ENCODE measurements around the gene KCTD13.
"Not testable (repeated sequence)": the region's sequence is repeated elsewhere in the genome, so short reads cannot be mapped to it uniquely, and the experiment has no call there.

Gene KCTD13

GRCh38 chr16:29912087-29912486 lies 13.9 kb downstream of the KCTD13 start:
- no peak overlapping the region for H3K4me3 ChIP-seq (ENCODE audit: low read depth in 1 of 2, low read length in 1 of 2)
- H3K27me3 ChIP-seq, result no peaks in the 10 kb centered on the region
- no peaks in the 10 kb centered on the region for H3K4me1 ChIP-seq (ENCODE audit: control insufficient read depth in 1 of 2, insufficient read depth in 1 of 2, low read depth in 1 of 2, low read length in 1 of 2)
- no peak for TF ChIP-seq CTCF (IDR thresholded peaks at IDR 0.05)
- no peak overlapping the region for H3K27ac ChIP-seq
- H3K9me3 ChIP-seq, result no peaks in the 10 kb centered on the region
- H3K36me3 ChIP-seq, result peaks cover 65% of the 10 kb centered on the region

- Histone ChIP-seq H3K27ac (no peak overlapping the region), H3K4me1 (ENCODE audit: control insufficient read depth in 1 of 2, insufficient read depth in 1 of 2, low read depth in 1 of 2, low read length in 1 of 2) (no peaks in the 10 kb centered on the region), H3K4me3 (ENCODE audit: low read depth in 1 of 2, low read length in 1 of 2) (no peak overlapping the region)
These were observed 14.4 kb downstream of the KCTD13 start for GRCh38 chr16:29911676-29912010.

GRCh38 chr16:29910819-29911675 lies 15.0 kb downstream of the KCTD13 start:
- no peak overlapping the region for H3K27ac ChIP-seq
- H3K4me1 ChIP-seq (ENCODE audit: control insufficient read depth in 1 of 2, insufficient read depth in 1 of 2, low read depth in 1 of 2, low read length in 1 of 2), result no peaks in the 10 kb centered on the region
- no peaks in the 10 kb centered on the region for H3K9me3 ChIP-seq
- no peaks in the 10 kb centered on the region for H3K27me3 ChIP-seq
- no peak for TF ChIP-seq CTCF (IDR thresholded peaks at IDR 0.05)
- no peak overlapping the region for H3K4me3 ChIP-seq (ENCODE audit: low read depth in 1 of 2, low read length in 1 of 2)
- H3K36me3 ChIP-seq, result peaks cover 68% of the 10 kb centered on the region

More at GRCh38 chr16:29911676-29912010, 14.4 kb downstream of the KCTD13 start:
- no peaks in the 10 kb centered on the region for H3K27me3 ChIP-seq
- H3K9me3 ChIP-seq, result no peaks in the 10 kb centered on the region
- no peak for TF ChIP-seq CTCF (IDR thresholded peaks at IDR 0.05)
- peaks cover 65% of the 10 kb centered on the region for H3K36me3 ChIP-seq

GRCh38 chr16:29909851-29910250 lies 16.2 kb downstream of the KCTD13 start:
- peaks cover 63% of the 10 kb centered on the region for H3K36me3 ChIP-seq
- H3K4me3 ChIP-seq (ENCODE audit: low read depth in 1 of 2, low read length in 1 of 2); H3K4me1 ChIP-seq (ENCODE audit: control insufficient read depth in 1 of 2, insufficient read depth in 1 of 2, low read depth in 1 of 2, low read length in 1 of 2); H3K27me3 ChIP-seq; H3K27ac ChIP-seq; H3K9me3 ChIP-seq: not testable (repeated sequence)

GRCh38 chr16:29909391-29909790 lies 16.6 kb downstream of the KCTD13 start:
- Histone ChIP-seq H3K27ac (no peak overlapping the region), H3K36me3 (peaks cover 59% of the 10 kb centered on the region), H3K27me3 (no peaks in the 10 kb centered on the region), H3K9me3 (no peaks in the 10 kb centered on the region), H3K4me1 (ENCODE audit: control insufficient read depth in 1 of 2, insufficient read depth in 1 of 2, low read depth in 1 of 2, low read length in 1 of 2) (no peaks in the 10 kb centered on the region), H3K4me3 (ENCODE audit: low read depth in 1 of 2, low read length in 1 of 2) (no peak overlapping the region)
- TF ChIP-seq CTCF (IDR thresholded peaks at IDR 0.05), result no peak

GRCh38 chr16:29908719-29909220 lies 17.3 kb downstream of the KCTD13 start:
- no peaks in the 10 kb centered on the region for H3K27me3 ChIP-seq
- H3K9me3 ChIP-seq, result no peaks in the 10 kb centered on the region
- H3K4me3 ChIP-seq (ENCODE audit: low read depth in 1 of 2, low read length in 1 of 2), result no peak overlapping the region
- H3K36me3 ChIP-seq, result peaks cover 54% of the 10 kb centered on the region
- no peaks in the 10 kb centered on the region for H3K4me1 ChIP-seq (ENCODE audit: control insufficient read depth in 1 of 2, insufficient read depth in 1 of 2, low read depth in 1 of 2, low read length in 1 of 2)
- H3K27ac ChIP-seq, result no peak overlapping the region
- no peak for TF ChIP-seq CTCF (IDR thresholded peaks at IDR 0.05)

Measured in neutrophil (primary cell).